ENCODE results near the gene CPT2. TPM values are rescaled to one million over a fixed set of nuclear protein-coding genes. Genes with fewer than 3 reads are reported as not detected.
A peak's percentile ranks its signal among the peaks of the same experiment; 100 is the strongest.

Gene CPT2
- total RNA-seq (10 to 100 TPM; 14.1 to 30.9 (median 20.9) TPM), polyA plus RNA-seq (10 to 100 TPM in 1 of 3 donors, 1 to 10 TPM in 2; 7.1 to 11.3 (median 8.1) TPM)
- long read RNA-seq, donor 1, partial matches to known transcripts = 35 of 71 reads
- long read RNA-seq, donor 1, other reads (novel, unspliced or antisense) = 33 of 71 reads
- long read RNA-seq, donor 2, full-length matches to known transcripts = 7 of 12 reads
- long read RNA-seq, donor 2, partial matches to known transcripts = 5 of 12 reads
- long read RNA-seq, donor 2, other reads (novel, unspliced or antisense) = 0 of 12 reads

- H3K4me3 ChIP-seq = peak within 1 kb of the TSS; percentile 72 to 93 (median 77)
- no peaks in the 10 kb centered on the region for H3K9me3 ChIP-seq
- TF ChIP-seq POLR2A (IDR thresholded peaks at IDR 0.05) (peak in 2 of 3 donors; percentile 52 to 69), POLR2AphosphoS5 (IDR thresholded peaks at IDR 0.05) (peak; percentile 96 to 98 (median 97))
- TF ChIP-seq, protein P1, sequence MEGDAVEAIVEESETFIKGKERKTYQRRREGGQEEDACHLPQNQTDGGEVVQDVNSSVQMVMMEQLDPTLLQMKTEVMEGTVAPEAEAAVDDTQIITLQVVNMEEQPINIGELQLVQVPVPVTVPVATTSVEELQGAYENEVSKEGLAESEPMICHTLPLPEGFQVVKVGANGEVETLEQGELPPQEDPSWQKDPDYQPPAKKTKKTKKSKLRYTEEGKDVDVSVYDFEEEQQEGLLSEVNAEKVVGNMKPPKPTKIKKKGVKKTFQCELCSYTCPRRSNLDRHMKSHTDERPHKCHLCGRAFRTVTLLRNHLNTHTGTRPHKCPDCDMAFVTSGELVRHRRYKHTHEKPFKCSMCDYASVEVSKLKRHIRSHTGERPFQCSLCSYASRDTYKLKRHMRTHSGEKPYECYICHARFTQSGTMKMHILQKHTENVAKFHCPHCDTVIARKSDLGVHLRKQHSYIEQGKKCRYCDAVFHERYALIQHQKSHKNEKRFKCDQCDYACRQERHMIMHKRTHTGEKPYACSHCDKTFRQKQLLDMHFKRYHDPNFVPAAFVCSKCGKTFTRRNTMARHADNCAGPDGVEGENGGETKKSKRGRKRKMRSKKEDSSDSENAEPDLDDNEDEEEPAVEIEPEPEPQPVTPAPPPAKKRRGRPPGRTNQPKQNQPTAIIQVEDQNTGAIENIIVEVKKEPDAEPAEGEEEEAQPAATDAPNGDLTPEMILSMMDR (IDR thresholded peaks at IDR 0.05 in 8 of 11, conservative IDR thresholded peaks at IDR 0.05 in 3 of 11) = peak in 7 of 11 experiments; percentile 27 to 51 (median 43)
- H3K27me3 ChIP-seq (replicated peaks in 1 of 7) = no peaks in the 10 kb centered on the region
- intact Hi-C loops (cut with DNase I; ENCODE audit: low total_unique reads) = no loop called here
- DNase-seq = peak; percentile 99
- 0 to 1% (median 0%) methylated on average over 37 to 57 of the region's 57 CpGs for WGBS, 5 donors
- H3K36me3 ChIP-seq = peaks cover 3 to 13% (median 10%) of the 10 kb centered on the region in 6 donors
- peaks cover 16 to 53% (median 31%) of the 10 kb centered on the region in 6 donors for H3K4me1 ChIP-seq
- peak within 1 kb of the TSS; percentile 97 to 100 (median 99) for H3K27ac ChIP-seq
Measured at GRCh38 chr1:53196485-53197290, at the start of gene CPT2. CPT2 (plus strand) TSS chr1:53196824; CDS start chr1:53196944, 120 bp downstream.

DNA sequence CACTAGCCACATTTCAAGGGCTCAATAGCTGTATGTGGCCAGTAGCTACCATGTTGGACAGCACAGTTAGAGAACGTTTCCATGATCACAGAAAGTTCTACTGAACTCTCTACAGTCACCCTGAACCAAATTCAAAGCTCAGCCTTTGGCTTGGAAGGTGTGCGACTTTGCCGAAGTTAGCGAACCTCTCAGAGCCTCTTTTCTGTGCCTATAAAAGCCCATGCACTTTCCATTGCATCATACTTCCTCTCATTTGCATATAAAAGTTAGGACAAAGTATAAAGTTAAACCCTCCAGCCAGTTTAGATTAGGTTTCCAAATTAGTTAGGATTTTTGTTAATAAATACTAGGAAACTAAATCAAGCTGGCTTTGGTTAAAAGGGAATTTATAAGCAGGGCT is 49.5 kb upstream of the CPT2 start:
- H3K27ac ChIP-seq = no peak overlapping the region
- no peak for TF ChIP-seq POLR2A (IDR thresholded peaks at IDR 0.05)
- TF ChIP-seq, protein P1 (IDR thresholded peaks at IDR 0.05 in 8 of 11, conservative IDR thresholded peaks at IDR 0.05 in 3 of 11) = no peak
- no peak for TF ChIP-seq POLR2AphosphoS5 (IDR thresholded peaks at IDR 0.05)
- DNase-seq = peak; percentile 9
- 57 to 86% (median 74%) methylated on average over 4 of the region's 4 CpGs for WGBS, 5 donors
- no peaks in the 10 kb centered on the region for H3K9me3 ChIP-seq
- intact Hi-C loops (cut with DNase I; ENCODE audit: low total_unique reads) = no loop called here
- peaks cover 0 to 8% (median 0%) of the 10 kb centered on the region in 7 donors for H3K27me3 ChIP-seq (replicated peaks in 1 of 7)
- no peaks in the 10 kb centered on the region for H3K4me1 ChIP-seq
- no peak overlapping the region for H3K4me3 ChIP-seq
- no peaks in the 10 kb centered on the region for H3K36me3 ChIP-seq

- H3K36me3 ChIP-seq = no peaks in the 10 kb centered on the region
- H3K27ac ChIP-seq = no peak overlapping the region
- no peak for DNase-seq
- TF ChIP-seq POLR2AphosphoS5 (IDR thresholded peaks at IDR 0.05) (no peak), POLR2A (IDR thresholded peaks at IDR 0.05) (no peak)
- TF ChIP-seq, protein P1 (IDR thresholded peaks at IDR 0.05 in 8 of 11, conservative IDR thresholded peaks at IDR 0.05 in 3 of 11) = no peak
- no peak overlapping the region for H3K4me3 ChIP-seq
- 83 to 89% (median 85%) methylated on average over 3 of the region's 3 CpGs for WGBS, 5 donors
- intact Hi-C loops (cut with DNase I; ENCODE audit: low total_unique reads) = no loop called here
- H3K4me1 ChIP-seq = no peaks in the 10 kb centered on the region
- no peaks in the 10 kb centered on the region for H3K9me3 ChIP-seq
- H3K27me3 ChIP-seq (replicated peaks in 1 of 7) = peaks cover 0 to 11% (median 0%) of the 10 kb centered on the region in 7 donors
Measured at GRCh38 chr1:53148123-53148522, 48.5 kb upstream of the CPT2 start.

DNA sequence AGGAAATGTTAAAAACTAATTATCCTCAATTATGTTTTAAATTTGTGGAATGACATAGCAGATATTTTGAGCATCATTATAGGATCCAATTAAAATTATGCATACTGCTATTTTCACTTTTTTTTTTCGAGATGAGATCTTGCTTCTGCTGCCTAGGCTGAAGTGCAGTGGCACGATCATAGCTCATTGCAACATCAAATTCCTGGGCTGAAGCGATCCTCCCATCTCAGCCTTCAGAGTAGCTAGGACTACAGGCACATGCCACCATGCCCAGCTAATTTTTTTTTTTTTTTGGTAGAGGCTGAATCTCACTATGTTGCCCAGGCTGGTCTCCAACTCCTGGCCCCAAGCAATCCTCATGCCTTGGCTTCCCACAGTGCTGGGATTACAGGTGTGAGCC is 42.9 kb upstream of the CPT2 start:
- WGBS, 5 donors = 70 to 86% (median 74%) methylated on average over 3 of the region's 3 CpGs
- Histone ChIP-seq H3K4me3 (no peak overlapping the region), H3K9me3 (no peaks in the 10 kb centered on the region), H3K27ac (no peak overlapping the region), H3K27me3 (replicated peaks in 1 of 7) (peaks cover 0 to 11% (median 0%) of the 10 kb centered on the region in 7 donors), H3K4me1 (no peaks in the 10 kb centered on the region), H3K36me3 (no peaks in the 10 kb centered on the region)
- TF ChIP-seq POLR2A (IDR thresholded peaks at IDR 0.05) = no peak
- TF ChIP-seq POLR2AphosphoS5 (IDR thresholded peaks at IDR 0.05) = no peak
- TF ChIP-seq, protein P1 (IDR thresholded peaks at IDR 0.05 in 8 of 11, conservative IDR thresholded peaks at IDR 0.05 in 3 of 11) = no peak
- intact Hi-C loops (cut with DNase I; ENCODE audit: low total_unique reads) = no loop called here
- DNase-seq = no peak

All from spleen (tissue), 13 donors.